HG03558 (cell line): Measurements from ENCODE around the gene FGFR3.

ENCODE experiments used
- ATAC-seq: cut with Tn5 transposase; IDR thresholded peaks from one replicate; pipeline ENCODE4 v1.9.1; 2021; ENCODE audit warnings: moderate number of reproducible peaks; ENCODE audit not compliant: unreplicated experiment; ENCODE audit errors: extremely low read depth

Gene FGFR3

GRCh38 chr4:1856071-1856942 lies 63.2 kb downstream of the FGFR3 start, which contains the start of gene LETM1:
LETM1 (minus strand) TSS chr4:1856156; CDS start chr4:1855950, 206 bp downstream.
- ATAC-seq = peak; percentile 78

DNA sequence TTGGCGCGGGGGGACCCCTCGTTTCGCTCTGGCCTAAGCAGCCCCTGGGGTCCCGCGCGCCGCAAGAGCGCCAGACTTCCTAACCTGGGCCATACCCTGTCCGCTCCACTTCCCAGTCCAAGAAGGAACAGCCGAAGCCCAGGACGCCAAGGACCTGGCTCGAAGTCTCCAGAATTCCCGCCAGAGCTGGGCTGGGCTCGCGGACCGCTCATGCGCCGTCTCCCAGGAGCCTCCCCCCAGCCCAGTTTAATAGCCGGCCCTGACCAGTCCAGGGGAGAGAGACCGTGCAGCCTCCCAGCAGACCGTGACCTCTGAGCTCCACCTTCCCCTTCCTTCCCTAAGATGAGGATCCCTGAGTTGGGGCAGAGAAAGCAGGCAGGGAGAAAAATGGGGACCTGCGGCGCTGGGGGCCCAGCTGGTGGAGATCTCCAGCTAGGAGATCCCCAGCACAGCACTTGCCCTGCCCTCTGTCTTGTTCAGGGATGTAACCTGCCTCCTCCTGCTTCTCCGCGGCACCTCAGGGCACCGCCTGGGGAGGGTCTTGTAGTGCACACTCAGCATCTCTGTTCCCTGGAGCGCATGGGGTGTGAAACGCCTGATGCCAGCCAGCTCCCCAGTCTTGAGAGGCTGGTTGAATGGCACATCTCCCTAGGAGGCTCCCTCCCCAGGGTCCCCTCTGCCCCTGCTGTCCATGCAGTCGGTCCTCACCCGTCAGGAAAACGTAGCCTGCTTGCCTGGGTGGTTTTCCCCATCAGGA lies 64.0 kb downstream of the FGFR3 start:
- ATAC-seq = no peak

GRCh38 chr4:1857931-1858330 lies 64.8 kb downstream of the FGFR3 start:
- ATAC-seq = no peak
